ENCODE measurements around the gene AASDH.

GRCh38 chr4:56323327-56323726 is 64.0 kb downstream of the AASDH start:
- TF ChIP-seq CTCF (IDR thresholded peaks at IDR 0.05): no peak
- TF ChIP-seq POLR2A (IDR thresholded peaks at IDR 0.05): no peak
